Left ventricle myocardium inferior (tissue), 1 donor: ENCODE results near the gene ARHGEF5. TPM values are rescaled to one million over a fixed set of nuclear protein-coding genes. Genes with fewer than 3 reads are reported as not detected.

Source experiments
- DNase-seq: peaks from one replicate; pipeline ENCODE4 v3.0.0-alpha.2; 2020
- H3K27ac ChIP-seq: fragments of 200-600 bp; replicated peaks from 2 replicates; pipeline ENCODE4 v1.8.0; 2021
- H3K27me3 ChIP-seq: fragments of 200-600 bp; 2 replicates; pipeline ENCODE4 v1.8.0; 2021; ENCODE audit warnings: low read depth
- H3K36me3 ChIP-seq: fragments of 200-600 bp; 2 replicates; pipeline ENCODE4 v1.8.0; 2021
- H3K4me1 ChIP-seq: fragments of 200-600 bp; 2 replicates; pipeline ENCODE4 v1.8.0; 2021
- H3K4me3 ChIP-seq: fragments of 200-600 bp; 2 replicates; pipeline ENCODE4 v1.8.0; 2021; ENCODE audit warnings: mild to moderate bottlenecking, moderate library complexity
- H3K9me3 ChIP-seq: fragments of 200-600 bp; replicated peaks from 2 replicates; pipeline ENCODE4 v1.8.0; 2021
- intact Hi-C: fragments of 100-400 bp; cut with micrococcal nuclease; formaldehyde crosslinking; loops from one replicate; pipeline ENCODE4 v1.11.0; 2022
- total RNA-seq: library from RNA; stranded (reverse); fragmentation: NEBNext Ultra II Directional; extraction: Animal tissue kit (Norgen Biotek cat#: 25700); gene quantifications from one replicate; pipeline ENCODE4 v1.2.1, GENCODE V29; 2021
- TF ChIP-seq, protein P1 (sequence below): fragments of 200-600 bp; IDR thresholded peaks from 2 replicates; pipeline ENCODE4 v1.8.0; 2021; ENCODE audit warnings: antibody characterized with exemption, mild to moderate bottlenecking, borderline replicate concordance
- donor health status: DM: no; HTN: yes; CAD: no; lungs with severe emphysema.

ARHGEF5 gene
- total RNA-seq, 1 donor from 2014 or later: 0.80 TPM

DNA sequence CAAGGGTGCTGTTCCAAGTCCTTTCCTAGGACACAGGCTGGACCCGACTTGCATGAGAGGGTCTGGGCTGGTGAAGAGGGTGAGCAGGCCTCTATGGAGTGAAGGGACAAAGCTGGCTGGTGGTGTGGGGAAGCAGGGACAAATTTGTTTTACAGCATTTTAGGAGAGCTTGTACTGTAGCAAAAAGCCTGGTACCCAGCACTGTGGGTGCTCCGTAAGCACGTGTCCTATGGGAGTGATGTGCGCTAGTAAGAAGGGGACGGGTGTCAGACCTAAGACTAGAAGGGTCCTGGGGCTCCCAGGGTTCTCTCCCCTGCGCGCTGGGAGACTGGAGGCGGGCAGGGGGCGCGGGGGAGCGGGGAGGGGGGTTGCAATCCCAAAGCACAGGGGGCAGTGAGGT is 47.9 kb downstream of the ARHGEF5 start:
- Histone ChIP-seq H3K9me3 (no peaks in the 10 kb centered on the region), H3K4me3 (no peak overlapping the region), H3K36me3 (no peaks in the 10 kb centered on the region), H3K27me3 (peaks cover 29% of the 10 kb centered on the region), H3K4me1 (no peaks in the 10 kb centered on the region), H3K27ac (no peak overlapping the region)
- intact Hi-C loops: no loop called here
- TF ChIP-seq, protein P1, sequence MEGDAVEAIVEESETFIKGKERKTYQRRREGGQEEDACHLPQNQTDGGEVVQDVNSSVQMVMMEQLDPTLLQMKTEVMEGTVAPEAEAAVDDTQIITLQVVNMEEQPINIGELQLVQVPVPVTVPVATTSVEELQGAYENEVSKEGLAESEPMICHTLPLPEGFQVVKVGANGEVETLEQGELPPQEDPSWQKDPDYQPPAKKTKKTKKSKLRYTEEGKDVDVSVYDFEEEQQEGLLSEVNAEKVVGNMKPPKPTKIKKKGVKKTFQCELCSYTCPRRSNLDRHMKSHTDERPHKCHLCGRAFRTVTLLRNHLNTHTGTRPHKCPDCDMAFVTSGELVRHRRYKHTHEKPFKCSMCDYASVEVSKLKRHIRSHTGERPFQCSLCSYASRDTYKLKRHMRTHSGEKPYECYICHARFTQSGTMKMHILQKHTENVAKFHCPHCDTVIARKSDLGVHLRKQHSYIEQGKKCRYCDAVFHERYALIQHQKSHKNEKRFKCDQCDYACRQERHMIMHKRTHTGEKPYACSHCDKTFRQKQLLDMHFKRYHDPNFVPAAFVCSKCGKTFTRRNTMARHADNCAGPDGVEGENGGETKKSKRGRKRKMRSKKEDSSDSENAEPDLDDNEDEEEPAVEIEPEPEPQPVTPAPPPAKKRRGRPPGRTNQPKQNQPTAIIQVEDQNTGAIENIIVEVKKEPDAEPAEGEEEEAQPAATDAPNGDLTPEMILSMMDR: no peak
- no peak for DNase-seq

DNA sequence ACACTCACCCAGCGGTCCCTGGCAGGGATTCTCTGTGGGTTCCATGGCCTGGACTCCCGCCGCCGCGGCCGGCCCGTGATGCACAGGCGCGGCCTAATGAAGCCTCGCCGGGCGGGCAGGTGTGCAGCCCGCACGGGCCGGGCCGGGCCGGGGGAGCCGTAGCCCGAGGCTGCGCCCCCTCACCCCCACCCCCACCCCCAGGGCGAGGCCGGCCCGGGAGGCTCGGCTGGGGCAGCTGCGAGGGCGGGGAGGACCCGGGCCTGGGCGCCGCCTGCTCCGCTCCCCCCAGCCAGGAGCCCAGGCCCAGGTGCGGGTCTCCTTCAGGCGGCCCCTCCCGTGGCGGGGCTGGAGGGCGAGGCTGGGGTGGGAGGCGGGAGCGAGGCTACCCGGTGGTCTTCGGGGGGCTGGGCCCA is 48.5 kb downstream of the ARHGEF5 start, which contains the start of gene NOBOX:
Gene NOBOX, minus strand, starts transcription at position 45 of the 413 bp plus-strand sequence.
- Histone ChIP-seq H3K4me3 (no peak within 1 kb of the TSS), H3K36me3 (no peaks in the 10 kb centered on the region), H3K27me3 (peaks cover 29% of the 10 kb centered on the region), H3K4me1 (no peaks in the 10 kb centered on the region), H3K9me3 (no peaks in the 10 kb centered on the region), H3K27ac (no peak within 1 kb of the TSS)
- intact Hi-C loops: no loop called here
- no peak for DNase-seq
- TF ChIP-seq, protein P1: no peak

DNA sequence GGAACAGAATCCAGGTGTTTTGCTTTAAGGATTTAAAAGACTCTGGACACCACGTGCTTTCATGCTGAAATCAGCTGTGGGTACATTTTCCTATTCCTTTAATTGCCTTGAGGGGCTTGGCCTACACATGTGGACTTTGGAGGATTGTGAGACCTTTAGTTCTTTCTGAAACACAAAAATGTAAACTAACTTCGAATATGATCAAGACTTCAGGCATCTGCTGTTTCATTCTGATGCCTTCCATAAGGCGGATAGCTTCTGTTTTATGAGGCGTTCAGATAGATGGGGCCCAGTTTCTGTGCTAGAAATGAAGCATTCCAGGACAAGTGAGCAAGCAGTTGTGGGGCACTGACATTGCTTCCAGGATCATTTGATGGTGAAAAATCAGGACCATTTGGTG is 49.7 kb downstream of the ARHGEF5 start:
- intact Hi-C loops: no loop called here
- Histone ChIP-seq H3K27me3 (peaks cover 23% of the 10 kb centered on the region), H3K4me1 (no peaks in the 10 kb centered on the region), H3K4me3 (no peak overlapping the region), H3K9me3 (no peaks in the 10 kb centered on the region), H3K36me3 (no peaks in the 10 kb centered on the region), H3K27ac (no peak overlapping the region)
- TF ChIP-seq, protein P1: no peak
- no peak for DNase-seq

DNA sequence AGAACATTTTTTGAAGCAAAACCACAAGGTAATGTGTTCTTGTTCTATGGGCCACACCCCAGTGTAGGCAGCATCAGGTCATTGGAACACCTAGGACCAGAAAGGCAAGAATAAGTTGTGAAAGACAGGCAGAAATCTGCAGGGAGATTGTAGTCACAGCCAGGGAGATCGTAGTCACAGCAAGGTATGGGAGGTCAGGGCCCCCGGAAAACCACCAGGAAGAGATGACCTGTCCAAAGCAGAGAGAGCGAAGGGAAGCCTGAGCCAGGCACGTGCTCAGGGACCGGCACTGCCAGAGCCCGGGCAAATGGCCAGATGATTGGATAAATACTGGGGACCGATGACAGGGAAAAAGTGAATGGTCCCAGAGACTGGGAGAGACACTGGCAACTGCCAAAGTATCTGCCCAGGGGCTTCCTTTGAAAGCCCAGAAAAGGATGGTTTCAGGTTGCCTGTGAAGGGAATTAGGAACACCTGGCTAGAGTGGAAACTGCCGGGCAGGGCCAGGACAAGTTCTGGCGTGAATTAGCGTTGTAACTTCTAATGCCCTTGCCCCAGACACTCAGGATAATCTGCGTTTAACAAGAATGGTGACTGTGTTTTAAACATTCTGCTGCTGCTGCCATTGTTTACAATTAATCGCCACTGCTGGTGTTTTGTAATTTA is 52.2 kb downstream of the ARHGEF5 start:
- no peaks in the 10 kb centered on the region for H3K9me3 ChIP-seq
- no peaks in the 10 kb centered on the region for H3K36me3 ChIP-seq
- TF ChIP-seq, protein P1: no peak
- no peak for DNase-seq
- intact Hi-C loops: no loop called here
- no peaks in the 10 kb centered on the region for H3K4me1 ChIP-seq
- no peak overlapping the region for H3K27ac ChIP-seq
- H3K27me3 ChIP-seq: peaks cover 17% of the 10 kb centered on the region
- H3K4me3 ChIP-seq: no peak overlapping the region

DNA sequence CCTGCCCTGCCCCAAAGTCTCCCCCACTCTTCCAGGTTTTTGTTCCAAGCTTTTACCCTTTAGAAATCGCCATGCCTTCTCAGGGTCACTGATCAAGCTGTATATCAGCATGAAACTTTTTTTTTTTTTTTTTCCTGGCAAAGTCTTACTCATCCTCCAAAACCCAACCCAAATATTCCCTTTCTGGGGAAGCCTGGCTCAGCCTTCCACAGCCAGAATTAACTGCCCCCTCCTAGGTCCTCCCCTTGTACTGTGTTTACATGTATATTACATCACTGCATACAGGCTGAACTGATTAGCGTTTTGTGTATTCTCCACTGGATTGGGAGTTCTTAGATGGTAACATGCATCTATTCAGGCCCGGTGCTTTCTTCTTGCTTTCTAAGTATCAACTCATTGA is 52.9 kb downstream of the ARHGEF5 start:
- Histone ChIP-seq H3K27me3 (peaks cover 15% of the 10 kb centered on the region), H3K27ac (no peak overlapping the region), H3K36me3 (no peaks in the 10 kb centered on the region), H3K9me3 (no peaks in the 10 kb centered on the region), H3K4me3 (no peak overlapping the region), H3K4me1 (no peaks in the 10 kb centered on the region)
- no peak for DNase-seq
- intact Hi-C loops: no loop called here
- TF ChIP-seq, protein P1: no peak
